GM21825 (cell line): Measurements from ENCODE around the gene AQR.
"Not testable (repeated sequence)": the region's sequence is repeated elsewhere in the genome, so short reads cannot be mapped to it uniquely, and the experiment has no call there.

ENCODE experiments used
- ATAC-seq: cut with Tn5 transposase; IDR thresholded peaks from one replicate; pipeline ENCODE4 v1.9.1; 2021; ENCODE audit warnings: mild to moderate bottlenecking, moderate library complexity; ENCODE audit not compliant: unreplicated experiment

AQR gene

GRCh38 chr15:34964277-34964676 is 5.3 kb downstream of the AQR start:
- no peak for ATAC-seq

GRCh38 chr15:34953851-34954250 is 15.7 kb downstream of the AQR start:
- ATAC-seq: no peak

- no peak for ATAC-seq
Measured at GRCh38 chr15:34952481-34952880, 17.1 kb downstream of the AQR start.

- no peak for ATAC-seq
Measured at GRCh38 chr15:34951993-34952392, 17.5 kb downstream of the AQR start.

GRCh38 chr15:34944936-34945335 is 24.6 kb downstream of the AQR start:
- ATAC-seq: no peak

- ATAC-seq: no peak
Measured at GRCh38 chr15:34943711-34944110, 25.8 kb downstream of the AQR start.

GRCh38 chr15:34943264-34943663 is 26.3 kb downstream of the AQR start:
- not testable (repeated sequence) for ATAC-seq

- ATAC-seq: no peak
Measured at GRCh38 chr15:34942363-34942762, 27.2 kb downstream of the AQR start.

- no peak for ATAC-seq
Measured at GRCh38 chr15:34941831-34942230, 27.7 kb downstream of the AQR start.

- ATAC-seq: no peak
Measured at GRCh38 chr15:34941185-34941698, 28.3 kb downstream of the AQR start.

GRCh38 chr15:34933432-34933975 is 36.0 kb downstream of the AQR start:
- no peak for ATAC-seq

GRCh38 chr15:34928349-34928748 is 41.2 kb downstream of the AQR start:
- not testable (repeated sequence) for ATAC-seq

GRCh38 chr15:34927726-34928125 is 41.8 kb downstream of the AQR start:
- ATAC-seq: no peak

GRCh38 chr15:34914317-34914716 is 55.2 kb downstream of the AQR start:
- ATAC-seq: no peak

GRCh38 chr15:34905047-34905446 is 64.5 kb downstream of the AQR start:
- ATAC-seq: no peak

GRCh38 chr15:34904527-34904926 is 65.0 kb downstream of the AQR start:
- ATAC-seq: no peak

GRCh38 chr15:34900748-34901147 is 68.8 kb downstream of the AQR start:
- ATAC-seq: no peak

GRCh38 chr15:34896183-34896582 is 73.4 kb downstream of the AQR start:
- no peak for ATAC-seq

- ATAC-seq: no peak
Measured at GRCh38 chr15:34893967-34894366, 75.6 kb downstream of the AQR start.

- ATAC-seq: no peak
Measured at GRCh38 chr15:34892963-34893591, 76.5 kb downstream of the AQR start.

- ATAC-seq: no peak
Measured at GRCh38 chr15:34890424-34890823, 79.1 kb downstream of the AQR start.

- no peak for ATAC-seq
Measured at GRCh38 chr15:34889476-34889875, 80.1 kb downstream of the AQR start.

- ATAC-seq: no peak
Measured at GRCh38 chr15:34886134-34886533, 83.4 kb downstream of the AQR start.
